ENCODE results near the gene TXNDC5.

The TXNDC5 gene

GRCh38 chr6:7910654-7911344 is at the start of gene TXNDC5:
TXNDC5 (minus strand) TSS chr6:7910788; CDS start chr6:7910776, 12 bp downstream.
- FAIRE-seq (no peak), DNase-seq (ENCODE audit: low spot score) (peak; percentile 92)

DNA sequence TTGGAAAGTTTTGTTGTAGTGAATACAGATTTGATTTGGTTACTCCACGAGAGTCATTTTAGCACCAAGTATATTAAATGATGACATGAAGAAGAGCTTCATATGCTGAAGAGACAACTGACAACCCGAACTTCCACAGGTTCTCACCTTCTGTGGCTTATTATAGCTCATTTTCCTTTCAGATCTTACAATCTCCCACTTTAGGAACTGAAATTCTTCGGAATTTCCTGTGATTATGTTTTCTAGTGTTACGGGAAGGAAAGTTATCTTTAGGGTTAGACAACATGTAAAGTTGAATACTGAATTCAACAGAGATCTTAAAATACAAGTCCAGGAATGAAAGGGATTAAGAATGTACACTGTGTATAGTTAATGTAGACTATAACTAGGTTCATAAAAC is 49.6 kb upstream of the TXNDC5 start:
- FAIRE-seq: no peak

DNA sequence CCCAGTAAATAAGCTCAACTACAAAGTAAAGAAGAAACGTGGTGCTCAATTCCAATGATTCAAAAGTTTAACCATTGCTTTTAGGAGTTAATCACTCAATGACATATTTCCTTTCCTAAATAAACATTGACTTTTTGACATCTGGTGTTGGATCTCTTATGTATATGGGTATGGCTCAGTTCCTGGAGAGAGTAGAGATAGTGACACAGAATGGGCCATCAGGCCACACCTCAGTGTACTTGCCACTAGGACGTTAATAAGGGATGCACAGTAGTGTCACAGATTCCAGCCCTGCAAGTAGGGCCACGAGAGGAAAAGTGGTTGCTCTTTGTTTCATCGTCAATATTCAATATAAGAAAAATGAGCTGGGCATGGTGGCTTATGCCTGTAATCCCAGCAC is 48.9 kb upstream of the TXNDC5 start:
- DNase-seq (ENCODE audit: low spot score): no peak
- no peak for FAIRE-seq

More for the DNA sequence above, 49.6 kb upstream of the TXNDC5 start:
- no peak for DNase-seq (ENCODE audit: low spot score)

DNA sequence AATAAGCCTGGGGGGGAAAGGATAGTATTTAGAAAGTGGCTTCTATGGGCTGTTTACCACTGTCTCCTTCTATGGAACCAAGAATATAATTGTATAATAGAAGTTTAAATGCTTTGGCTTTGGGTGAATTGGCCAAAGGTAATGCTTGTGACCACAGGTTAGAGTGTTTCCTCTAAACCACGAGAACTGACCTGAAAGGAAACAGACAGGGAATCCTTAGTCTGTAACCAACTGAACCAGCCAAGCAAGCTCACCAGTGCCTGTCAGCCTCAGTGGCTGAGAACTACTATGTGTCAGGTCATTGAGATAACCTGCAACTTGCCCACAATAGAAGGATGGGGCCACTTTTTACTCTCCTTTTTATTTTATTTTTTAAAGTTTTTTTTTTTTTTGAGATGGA is 47.9 kb upstream of the TXNDC5 start:
- DNase-seq (ENCODE audit: low spot score) (no peak), FAIRE-seq (no peak)

DNA sequence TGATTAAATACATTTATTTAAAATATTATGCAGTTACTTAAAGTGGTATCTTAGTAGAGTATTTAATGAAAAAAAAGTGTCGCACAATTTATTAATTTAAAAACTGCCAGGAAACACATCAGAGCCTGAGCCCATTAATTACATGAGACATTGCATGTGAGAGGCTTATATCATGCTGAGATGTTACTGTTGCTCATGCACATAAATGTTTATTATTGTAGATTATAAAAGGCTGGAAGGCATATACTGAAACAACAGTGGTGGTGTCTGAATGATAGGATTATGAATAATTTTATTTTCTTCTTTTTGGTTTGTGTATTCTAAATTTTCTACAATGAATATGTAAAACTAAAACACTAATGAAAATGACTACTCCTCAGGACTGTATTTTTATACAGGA is 45.7 kb upstream of the TXNDC5 start:
- no peak for FAIRE-seq
- no peak for DNase-seq (ENCODE audit: low spot score)

DNA sequence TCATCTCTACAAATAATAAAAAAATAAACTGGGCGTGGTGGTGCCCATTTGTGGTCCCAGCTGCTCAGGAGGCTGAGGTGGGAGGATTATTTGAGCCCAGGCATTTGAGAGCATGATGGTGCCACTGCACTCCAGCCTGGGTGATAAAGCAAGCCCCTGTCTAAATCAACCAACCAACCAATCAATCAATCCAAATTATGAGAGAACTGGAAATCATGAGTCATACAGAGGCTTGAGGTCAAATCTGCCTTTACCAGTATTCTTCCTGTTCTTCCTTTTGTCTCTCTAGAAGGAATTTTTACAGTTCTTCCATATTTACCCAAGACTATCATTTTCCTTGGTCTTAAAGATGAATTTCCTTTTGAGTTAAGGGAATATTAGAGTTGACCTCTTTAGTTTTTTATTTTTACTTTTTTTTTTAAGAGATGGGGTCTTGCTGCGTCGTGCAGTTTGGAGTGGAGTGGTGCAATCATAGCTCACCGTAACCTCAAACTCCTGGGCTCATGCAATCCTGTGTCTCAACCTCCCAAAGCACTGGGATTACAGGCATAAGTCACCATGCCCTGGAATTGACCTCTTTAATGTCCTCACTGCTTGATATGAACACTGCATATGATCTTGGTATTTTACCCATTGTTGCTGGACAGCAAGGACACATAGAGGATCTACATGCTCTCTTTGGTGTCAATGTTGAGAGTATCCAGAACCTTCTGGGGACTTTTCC is 44.1 kb upstream of the TXNDC5 start:
- FAIRE-seq (no peak), DNase-seq (ENCODE audit: low spot score) (no peak)

GRCh38 chr6:7953753-7954152 is 43.2 kb upstream of the TXNDC5 start:
- FAIRE-seq: no peak
- DNase-seq (ENCODE audit: low spot score): no peak

DNA sequence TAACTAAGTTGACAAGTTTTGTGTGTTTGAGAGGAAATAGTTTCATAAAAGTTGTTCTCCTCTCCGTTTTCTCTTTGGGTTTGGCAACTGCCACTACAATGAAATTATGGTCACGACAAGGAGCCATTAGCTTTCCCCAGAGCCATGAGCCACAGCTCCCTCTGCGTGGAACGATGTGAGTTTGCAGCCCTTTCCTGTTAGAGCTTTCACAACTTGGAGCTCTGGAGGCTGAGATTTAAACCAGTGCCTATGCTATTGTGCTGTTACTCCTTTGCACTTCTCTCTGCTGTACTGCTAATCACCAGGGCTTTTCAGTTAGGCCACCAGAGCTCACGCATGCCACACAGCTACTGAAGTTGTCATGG is 29.3 kb upstream of the TXNDC5 start:
- no peak for DNase-seq (ENCODE audit: low spot score)
- FAIRE-seq: no peak

- FAIRE-seq: no peak
Measured at GRCh38 chr6:7939184-7939863, 28.7 kb upstream of the TXNDC5 start.

GRCh38 chr6:7938562-7939183 is 28.1 kb upstream of the TXNDC5 start:
- FAIRE-seq (no peak), DNase-seq (ENCODE audit: low spot score) (no peak)

More at GRCh38 chr6:7939184-7939863, 28.7 kb upstream of the TXNDC5 start:
- DNase-seq (ENCODE audit: low spot score): no peak

DNA sequence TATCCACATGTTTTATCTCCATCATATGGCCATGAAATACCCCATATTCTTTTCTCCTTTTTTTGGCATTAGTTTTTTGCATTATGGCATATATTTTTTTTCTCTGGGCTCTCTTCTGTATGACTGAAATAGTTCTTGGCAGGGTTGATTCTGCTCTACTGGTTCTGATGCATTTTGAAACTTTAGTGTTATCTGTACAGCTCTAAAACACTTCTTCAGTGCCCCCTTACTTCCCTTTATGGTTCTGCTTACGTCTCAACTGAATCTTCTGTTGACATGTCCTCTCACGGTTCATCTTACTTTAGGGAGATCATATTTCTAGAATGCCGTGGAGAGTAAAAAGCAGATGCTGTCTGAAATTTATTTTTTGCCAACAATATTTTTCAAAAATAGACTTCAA is 23.2 kb upstream of the TXNDC5 start:
- no peak for FAIRE-seq
- no peak for DNase-seq (ENCODE audit: low spot score)

- FAIRE-seq (no peak), DNase-seq (ENCODE audit: low spot score) (no peak)
Measured at GRCh38 chr6:7932625-7933024, 22.0 kb upstream of the TXNDC5 start.

DNA sequence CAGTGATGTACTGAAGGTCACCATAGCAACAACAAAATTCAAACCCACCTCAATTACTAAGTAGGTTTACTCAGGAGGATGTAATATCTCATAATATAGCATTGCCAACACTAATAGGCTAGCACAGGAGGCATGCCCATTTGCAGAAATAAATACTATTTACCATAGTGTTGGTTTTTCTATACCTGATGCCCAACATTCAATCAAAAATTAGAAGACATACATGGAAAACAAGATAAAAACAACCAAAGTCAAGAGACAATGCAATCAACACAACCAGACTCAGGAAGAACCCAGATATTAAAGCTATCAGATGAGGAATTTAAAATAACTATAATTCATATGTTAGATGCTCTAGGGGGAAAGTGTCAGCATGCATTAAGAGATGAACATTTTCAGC is 14.3 kb upstream of the TXNDC5 start:
- FAIRE-seq: no peak
- DNase-seq (ENCODE audit: low spot score): no peak

DNA sequence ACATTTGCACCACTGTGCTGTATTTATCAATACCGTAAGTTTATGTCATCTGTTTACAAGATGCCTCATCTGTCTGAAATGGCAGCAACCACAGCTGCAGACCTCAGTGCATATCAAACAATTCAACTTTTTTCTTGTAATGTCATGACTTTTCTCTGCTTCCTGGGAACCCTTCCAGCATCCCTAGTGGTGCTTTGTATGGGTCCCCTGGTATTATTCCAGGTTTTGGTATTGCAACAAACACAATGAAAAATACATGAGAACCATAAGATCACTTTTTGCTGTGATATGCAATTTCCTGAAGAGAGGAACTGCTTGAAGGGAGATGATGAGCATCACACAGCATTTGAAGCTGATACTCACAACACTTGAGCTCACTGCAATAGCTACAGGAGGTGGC is 12.0 kb upstream of the TXNDC5 start:
- no peak for FAIRE-seq
- DNase-seq (ENCODE audit: low spot score): no peak

DNA sequence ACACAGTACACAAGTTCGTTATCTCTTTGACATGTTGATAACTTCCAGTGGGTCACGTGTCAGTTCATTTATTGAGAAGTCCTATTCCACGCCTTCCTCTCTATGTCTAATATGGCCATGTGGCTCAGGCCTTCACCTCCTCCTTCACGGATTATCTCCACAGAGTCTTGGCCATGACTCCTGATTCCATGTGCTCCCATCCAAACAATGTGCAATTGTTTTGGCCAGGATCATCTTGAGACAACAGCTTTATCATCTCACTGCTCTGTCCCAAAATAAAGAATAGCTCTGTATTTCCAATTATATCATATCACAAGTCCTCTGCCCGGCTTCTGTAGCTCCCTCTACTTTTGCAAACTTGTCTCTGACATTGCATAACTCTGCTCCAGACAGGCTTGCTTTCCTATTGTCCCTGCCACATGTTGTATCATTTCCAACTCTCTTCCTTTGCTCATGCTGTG is 11.1 kb upstream of the TXNDC5 start:
- no peak for DNase-seq (ENCODE audit: low spot score)
- FAIRE-seq: no peak

GRCh38 chr6:7921046-7921445 is 10.5 kb upstream of the TXNDC5 start:
- DNase-seq (ENCODE audit: low spot score) (no peak), FAIRE-seq (no peak)

- no peak for DNase-seq (ENCODE audit: low spot score)
- FAIRE-seq: no peak
Measured at GRCh38 chr6:7920425-7920824, 9.8 kb upstream of the TXNDC5 start.

DNA sequence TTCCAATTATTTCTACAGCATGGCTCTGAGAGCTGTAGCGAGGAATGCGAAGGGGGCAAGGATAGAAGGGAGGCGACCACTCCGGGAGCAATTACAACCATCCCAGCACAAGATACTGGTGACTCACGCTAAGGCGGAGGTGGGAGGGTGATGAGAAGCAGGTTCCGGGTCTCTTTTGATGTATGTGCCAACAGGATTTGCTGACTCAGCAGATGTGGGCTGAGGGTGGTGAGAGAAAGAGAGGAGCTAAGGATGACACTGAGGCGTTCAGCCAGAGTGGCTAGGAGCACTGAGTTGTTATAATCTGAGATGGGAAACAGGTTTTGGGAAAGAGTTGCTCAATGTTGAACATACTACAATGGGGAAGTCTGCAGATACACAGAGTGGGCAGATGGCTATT is 9.3 kb upstream of the TXNDC5 start:
- FAIRE-seq: no peak
- DNase-seq (ENCODE audit: low spot score): peak; percentile 85

GRCh38 chr6:7918403-7918802 is 7.8 kb upstream of the TXNDC5 start:
- no peak for FAIRE-seq
- no peak for DNase-seq (ENCODE audit: low spot score)

GRCh38 chr6:7917729-7918128 is 7.1 kb upstream of the TXNDC5 start:
- no peak for DNase-seq (ENCODE audit: low spot score)
- no peak for FAIRE-seq

DNA sequence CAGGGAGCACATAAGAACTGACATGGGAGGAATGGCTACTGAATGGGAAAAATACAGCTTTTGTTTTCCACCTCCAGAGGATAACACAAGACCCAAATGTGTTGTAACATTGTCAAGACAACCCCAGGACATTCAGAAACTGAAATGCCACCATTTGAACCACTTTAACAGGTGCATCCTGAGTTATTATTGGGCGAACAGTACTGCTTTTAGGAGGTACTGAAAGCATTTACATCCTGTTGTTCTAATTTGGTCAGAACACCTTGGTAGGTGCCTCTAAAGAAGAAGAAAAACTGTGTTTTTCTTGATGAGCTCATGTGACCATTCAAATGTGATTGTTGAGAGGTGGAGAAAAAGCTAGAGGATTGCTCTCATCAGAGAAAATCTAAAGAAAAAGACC is 6.4 kb upstream of the TXNDC5 start:
- no peak for FAIRE-seq
- DNase-seq (ENCODE audit: low spot score): no peak
